HG03045 (cell line): Measurements from ENCODE around the gene XRCC3.
"Not testable (repeated sequence)": the region's sequence is repeated elsewhere in the genome, so short reads cannot be mapped to it uniquely, and the experiment has no call there.

ENCODE experiments used
- ATAC-seq: cut with Tn5 transposase; IDR thresholded peaks from one replicate; pipeline ENCODE4 v1.9.1; 2021; ENCODE audit warnings: mild to moderate bottlenecking, moderate library complexity; ENCODE audit not compliant: unreplicated experiment

XRCC3 gene

GRCh38 chr14:103675957-103676356 lies 39.3 kb downstream of the XRCC3 start:
- no peak for ATAC-seq

GRCh38 chr14:103671911-103672310 lies 43.3 kb downstream of the XRCC3 start:
- no peak for ATAC-seq

- ATAC-seq, result no peak
Measured at GRCh38 chr14:103669370-103669769, 45.9 kb downstream of the XRCC3 start.

- ATAC-seq, result no peak
Measured at GRCh38 chr14:103668117-103668516, 47.1 kb downstream of the XRCC3 start.

- no peak for ATAC-seq
Measured at GRCh38 chr14:103667671-103668070, 47.6 kb downstream of the XRCC3 start.

GRCh38 chr14:103663506-103663905 lies 51.7 kb downstream of the XRCC3 start:
- no peak for ATAC-seq

GRCh38 chr14:103662591-103662990 lies 52.7 kb downstream of the XRCC3 start:
- ATAC-seq, result no peak

GRCh38 chr14:103662029-103662428 lies 53.2 kb downstream of the XRCC3 start:
- ATAC-seq, result no peak

- no peak for ATAC-seq
Measured at GRCh38 chr14:103659631-103660030, 55.6 kb downstream of the XRCC3 start.

- no peak for ATAC-seq
Measured at GRCh38 chr14:103657471-103657870, 57.8 kb downstream of the XRCC3 start.

- ATAC-seq, result no peak
Measured at GRCh38 chr14:103656756-103657133, 58.5 kb downstream of the XRCC3 start.

GRCh38 chr14:103656031-103656755 lies 59.1 kb downstream of the XRCC3 start:
- no peak for ATAC-seq

GRCh38 chr14:103654619-103655018 lies 60.6 kb downstream of the XRCC3 start:
- no peak for ATAC-seq

- ATAC-seq, result no peak
Measured at GRCh38 chr14:103653805-103654204, 61.4 kb downstream of the XRCC3 start.

GRCh38 chr14:103653336-103653735 lies 61.9 kb downstream of the XRCC3 start:
- not testable (repeated sequence) for ATAC-seq

GRCh38 chr14:103652806-103653205 lies 62.4 kb downstream of the XRCC3 start:
- ATAC-seq, result no peak

- no peak for ATAC-seq
Measured at GRCh38 chr14:103651585-103651984, 63.7 kb downstream of the XRCC3 start.

GRCh38 chr14:103650213-103650612 lies 65.0 kb downstream of the XRCC3 start:
- ATAC-seq, result no peak

- ATAC-seq, result no peak
Measured at GRCh38 chr14:103649001-103649400, 66.2 kb downstream of the XRCC3 start.
